OCI-M2 (cell line): ENCODE results near the gene DDAH1.

Experiments
- DNase-seq: peaks from one replicate; lab custom pipeline; 2025; ENCODE audit not compliant: unreplicated experiment; lab: John Stamatoyannopoulos, UW

Gene DDAH1

GRCh38 chr1:85311818-85312217, 153.1 kb downstream of the DDAH1 start:
- DNase-seq = no peak

- DNase-seq = no peak
These were observed 156.1 kb downstream of the DDAH1 start for GRCh38 chr1:85308833-85309350.

- DNase-seq = peak; percentile 52
These were observed 156.7 kb downstream of the DDAH1 start for GRCh38 chr1:85307987-85308832.

GRCh38 chr1:85306236-85306635, 158.7 kb downstream of the DDAH1 start:
- DNase-seq = no peak

GRCh38 chr1:85303440-85304162, 161.4 kb downstream of the DDAH1 start:
- no peak for DNase-seq

- DNase-seq = no peak
These were observed 164.8 kb downstream of the DDAH1 start for GRCh38 chr1:85300140-85300539.

GRCh38 chr1:85297855-85298629, 166.9 kb downstream of the DDAH1 start:
- no peak for DNase-seq

- no peak for DNase-seq
These were observed 167.5 kb downstream of the DDAH1 start for GRCh38 chr1:85297538-85297854.

GRCh38 chr1:85296980-85297379, 168.0 kb downstream of the DDAH1 start:
- DNase-seq = no peak

- no peak for DNase-seq
These were observed 169.3 kb downstream of the DDAH1 start for GRCh38 chr1:85295654-85296053.

GRCh38 chr1:85295006-85295431, 169.9 kb downstream of the DDAH1 start:
- DNase-seq = no peak

GRCh38 chr1:85290826-85291225, 174.1 kb downstream of the DDAH1 start:
- DNase-seq = no peak

- no peak for DNase-seq
These were observed 175.1 kb downstream of the DDAH1 start for GRCh38 chr1:85289848-85290335.

GRCh38 chr1:85289207-85289847, 175.6 kb downstream of the DDAH1 start:
- DNase-seq = no peak

- no peak for DNase-seq
These were observed 180.8 kb downstream of the DDAH1 start for GRCh38 chr1:85284202-85284601.

- no peak for DNase-seq
These were observed 181.3 kb downstream of the DDAH1 start for GRCh38 chr1:85283475-85284199.

- DNase-seq = no peak
These were observed 182.5 kb downstream of the DDAH1 start for GRCh38 chr1:85282424-85282823.

- DNase-seq = no peak
These were observed 184.3 kb downstream of the DDAH1 start for GRCh38 chr1:85280636-85281035.

- DNase-seq = no peak
These were observed 185.4 kb downstream of the DDAH1 start for GRCh38 chr1:85279458-85280080.

GRCh38 chr1:85278853-85279314, 186.1 kb downstream of the DDAH1 start:
- no peak for DNase-seq
